ENCODE measurements around the gene LARP1B. TPM values are rescaled to one million over a fixed set of nuclear protein-coding genes. Genes with fewer than 3 reads are reported as not detected.
A peak's percentile ranks its signal among the peaks of the same experiment; 100 is the strongest.
"Not testable (repeated sequence)": the region's sequence is repeated elsewhere in the genome, so short reads cannot be mapped to it uniquely, and the experiment has no call there.

The LARP1B gene
- total and polyA plus RNA-seq, 7 donors: 14.4 to 30.3 (median 18.2) TPM

DNA sequence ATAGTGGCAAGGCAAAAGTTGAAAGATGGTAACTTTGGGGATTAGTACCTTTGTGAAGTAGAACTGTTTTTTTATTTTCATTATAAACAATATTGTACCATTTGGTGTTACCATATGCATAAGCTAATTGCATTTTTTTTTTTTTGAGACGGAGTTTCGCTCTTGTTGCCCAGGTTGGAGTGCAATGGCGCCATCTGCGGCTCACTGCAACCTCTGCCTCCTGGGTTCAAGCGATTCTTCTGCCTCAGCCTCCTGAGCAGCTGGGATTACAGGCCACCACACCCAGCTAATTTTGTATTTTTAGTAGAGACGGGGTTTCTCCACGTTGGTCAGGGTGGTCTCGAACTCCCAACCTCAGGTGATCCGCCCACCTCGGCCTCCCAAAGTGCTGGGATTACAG is 9.9 kb upstream of the LARP1B start:
- H3K27ac ChIP-seq; H3K27me3 ChIP-seq; H3K36me3 ChIP-seq; intact Hi-C loops (cut with DNase I); H3K4me3 ChIP-seq; DNase-seq; H3K9me3 ChIP-seq; H3K4me1 ChIP-seq: not testable (repeated sequence)
- WGBS, 2 donors: 65 to 88% methylated on average over 10 of the region's 10 CpGs

DNA sequence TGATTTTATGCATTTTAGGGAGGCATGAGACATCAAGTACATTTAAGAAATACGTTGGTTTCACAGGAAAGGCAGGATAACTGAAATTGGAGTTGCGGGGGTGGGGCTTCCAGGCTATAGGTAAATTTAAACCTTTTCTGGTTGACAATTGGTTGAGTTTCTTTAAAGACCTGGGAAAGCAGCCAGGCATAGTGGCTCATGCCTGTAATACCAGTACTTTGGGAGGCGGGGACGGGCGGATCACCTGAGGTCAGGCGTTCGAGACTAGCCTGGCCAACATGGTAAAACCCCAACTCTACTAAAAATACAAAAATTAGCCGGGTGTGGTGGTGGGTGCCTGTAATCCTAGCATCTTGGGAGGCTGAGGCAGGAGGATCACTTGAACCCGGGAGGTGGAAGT is 6.2 kb upstream of the LARP1B start:
- WGBS, 2 donors: 90 to 92% methylated on average over 9 of the region's 9 CpGs
- DNase-seq; H3K27ac ChIP-seq; H3K4me1 ChIP-seq; H3K27me3 ChIP-seq; H3K9me3 ChIP-seq; H3K4me3 ChIP-seq; intact Hi-C loops (cut with DNase I); H3K36me3 ChIP-seq: not testable (repeated sequence)

DNA sequence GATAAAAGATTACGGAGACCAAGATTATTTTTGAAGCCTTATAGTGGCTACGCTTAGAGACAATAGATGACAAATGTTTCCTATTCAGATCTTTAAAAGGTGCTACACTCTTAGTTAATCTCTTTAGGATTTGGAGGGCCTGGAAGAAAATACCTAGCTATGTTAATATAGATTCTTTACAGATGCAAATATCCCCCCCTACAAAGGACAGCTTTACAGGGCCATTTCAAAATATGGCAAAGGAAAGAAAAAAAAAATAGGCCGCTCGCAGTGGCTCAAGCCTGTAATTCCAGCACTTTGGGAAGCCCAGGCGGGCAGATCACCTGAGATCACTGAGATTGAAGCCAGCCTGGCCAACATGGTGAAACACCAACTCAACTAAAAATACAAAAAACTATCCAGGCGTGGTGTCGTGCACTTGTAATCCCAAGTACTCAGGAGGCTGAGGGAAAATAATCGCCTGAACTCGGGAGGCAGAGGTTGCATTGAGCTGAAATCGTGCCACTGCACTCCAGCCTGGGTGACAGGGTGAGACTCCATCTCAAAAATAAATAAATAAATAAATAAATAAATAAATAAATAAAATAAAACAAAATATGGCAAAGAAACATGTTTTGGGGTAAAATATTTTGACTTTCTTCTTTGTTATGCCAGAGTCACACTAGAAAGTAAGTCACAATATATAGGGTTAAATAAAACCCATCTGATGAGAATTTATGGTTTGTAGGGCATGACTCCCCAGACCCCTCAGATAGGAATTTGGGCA is 5.5 kb upstream of the LARP1B start:
- H3K9me3 ChIP-seq; DNase-seq; H3K4me3 ChIP-seq; intact Hi-C loops (cut with DNase I); H3K36me3 ChIP-seq; H3K27ac ChIP-seq; H3K27me3 ChIP-seq; H3K4me1 ChIP-seq: not testable (repeated sequence)
- WGBS, 2 donors: 97% methylated on average over 10 of the region's 10 CpGs

DNA sequence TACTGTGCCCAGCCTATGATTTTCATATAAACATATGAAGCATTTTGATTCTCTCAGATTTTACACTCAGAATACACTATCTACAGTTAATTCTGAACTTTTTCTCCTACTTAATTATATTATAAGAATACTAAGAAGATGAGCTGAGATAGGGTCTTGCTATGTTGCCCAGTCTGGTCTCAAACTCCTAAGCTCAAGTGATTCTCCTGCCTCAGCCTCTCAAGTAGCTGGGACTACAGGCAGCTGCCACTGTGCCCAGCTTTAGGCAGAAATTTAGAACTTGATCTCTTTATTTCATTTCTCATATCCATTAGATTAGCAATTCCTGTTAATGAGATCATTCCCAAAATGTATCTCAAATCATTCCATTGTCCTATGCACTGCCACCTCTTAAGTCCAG is 4.7 kb upstream of the LARP1B start:
- Histone ChIP-seq H3K27me3 (no peaks in the 10 kb centered on the region), H3K4me1 (peaks cover 0 to 9% (median 0%) of the 10 kb centered on the region in 4 donors), H3K27ac (no peak overlapping the region), H3K4me3 (no peak overlapping the region), H3K9me3 (no peaks in the 10 kb centered on the region), H3K36me3 (no peaks in the 10 kb centered on the region)
- TF ChIP-seq, protein P1, sequence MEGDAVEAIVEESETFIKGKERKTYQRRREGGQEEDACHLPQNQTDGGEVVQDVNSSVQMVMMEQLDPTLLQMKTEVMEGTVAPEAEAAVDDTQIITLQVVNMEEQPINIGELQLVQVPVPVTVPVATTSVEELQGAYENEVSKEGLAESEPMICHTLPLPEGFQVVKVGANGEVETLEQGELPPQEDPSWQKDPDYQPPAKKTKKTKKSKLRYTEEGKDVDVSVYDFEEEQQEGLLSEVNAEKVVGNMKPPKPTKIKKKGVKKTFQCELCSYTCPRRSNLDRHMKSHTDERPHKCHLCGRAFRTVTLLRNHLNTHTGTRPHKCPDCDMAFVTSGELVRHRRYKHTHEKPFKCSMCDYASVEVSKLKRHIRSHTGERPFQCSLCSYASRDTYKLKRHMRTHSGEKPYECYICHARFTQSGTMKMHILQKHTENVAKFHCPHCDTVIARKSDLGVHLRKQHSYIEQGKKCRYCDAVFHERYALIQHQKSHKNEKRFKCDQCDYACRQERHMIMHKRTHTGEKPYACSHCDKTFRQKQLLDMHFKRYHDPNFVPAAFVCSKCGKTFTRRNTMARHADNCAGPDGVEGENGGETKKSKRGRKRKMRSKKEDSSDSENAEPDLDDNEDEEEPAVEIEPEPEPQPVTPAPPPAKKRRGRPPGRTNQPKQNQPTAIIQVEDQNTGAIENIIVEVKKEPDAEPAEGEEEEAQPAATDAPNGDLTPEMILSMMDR (IDR thresholded peaks at IDR 0.05): no peak
- TF ChIP-seq EP300 (IDR thresholded peaks at IDR 0.05) (no peak), POLR2AphosphoS5 (IDR thresholded peaks at IDR 0.05) (no peak), POLR2A (IDR thresholded peaks at IDR 0.05) (no peak)
- DNase-seq: no peak
- intact Hi-C loops (cut with DNase I): no loop called here

DNA sequence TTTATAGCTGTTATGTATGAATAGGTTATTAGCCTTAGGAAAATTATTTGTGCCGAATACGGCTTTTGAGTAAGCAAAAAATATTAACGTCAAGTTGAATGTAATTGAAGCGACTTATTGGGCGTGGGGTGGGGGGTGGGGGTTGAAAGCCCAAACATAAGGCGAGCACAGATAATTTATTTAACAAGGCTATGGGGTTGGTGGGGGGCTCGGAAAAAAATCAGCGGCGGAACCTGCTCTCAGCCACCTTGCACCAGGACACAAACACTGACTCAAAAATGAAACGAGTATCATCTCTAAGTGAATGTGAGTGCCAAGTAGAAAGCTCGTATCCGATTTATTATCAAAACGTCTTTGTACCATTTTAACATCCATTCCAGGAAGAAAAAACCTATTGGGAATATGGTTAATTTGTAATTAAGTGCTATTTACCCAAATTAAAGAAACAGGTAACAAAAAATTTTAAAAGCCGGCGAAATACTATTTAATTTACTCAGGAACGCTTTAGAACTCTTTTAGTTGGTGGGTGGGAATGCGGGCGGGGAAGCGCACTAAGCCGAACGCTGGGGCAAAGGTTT is 902 bp upstream of the LARP1B start:
- no peaks in the 10 kb centered on the region for H3K36me3 ChIP-seq
- no peak for DNase-seq
- 6 to 24% methylated on average over 21 of the region's 21 CpGs for WGBS, 2 donors
- H3K27me3 ChIP-seq: no peaks in the 10 kb centered on the region
- H3K27ac ChIP-seq: peak overlapping the region; percentile 98
- peak overlapping the region; percentile 86 to 92 (median 88) for H3K4me3 ChIP-seq
- no peaks in the 10 kb centered on the region for H3K9me3 ChIP-seq
- intact Hi-C loops (cut with DNase I): loop anchor here (5.0 to 10.0 kb wide), 5 partner anchors 175 to 752 kb away; partner anchors contain the start of genes HSPA4L, PGRMC2 and PLK4
- TF ChIP-seq POLR2AphosphoS5 (IDR thresholded peaks at IDR 0.05): no peak
- no peak for TF ChIP-seq EP300 (IDR thresholded peaks at IDR 0.05)
- TF ChIP-seq POLR2A (IDR thresholded peaks at IDR 0.05): no peak
- TF ChIP-seq, protein P1 (IDR thresholded peaks at IDR 0.05): no peak
- peaks cover 0 to 28% (median 17%) of the 10 kb centered on the region in 4 donors for H3K4me1 ChIP-seq

DNA sequence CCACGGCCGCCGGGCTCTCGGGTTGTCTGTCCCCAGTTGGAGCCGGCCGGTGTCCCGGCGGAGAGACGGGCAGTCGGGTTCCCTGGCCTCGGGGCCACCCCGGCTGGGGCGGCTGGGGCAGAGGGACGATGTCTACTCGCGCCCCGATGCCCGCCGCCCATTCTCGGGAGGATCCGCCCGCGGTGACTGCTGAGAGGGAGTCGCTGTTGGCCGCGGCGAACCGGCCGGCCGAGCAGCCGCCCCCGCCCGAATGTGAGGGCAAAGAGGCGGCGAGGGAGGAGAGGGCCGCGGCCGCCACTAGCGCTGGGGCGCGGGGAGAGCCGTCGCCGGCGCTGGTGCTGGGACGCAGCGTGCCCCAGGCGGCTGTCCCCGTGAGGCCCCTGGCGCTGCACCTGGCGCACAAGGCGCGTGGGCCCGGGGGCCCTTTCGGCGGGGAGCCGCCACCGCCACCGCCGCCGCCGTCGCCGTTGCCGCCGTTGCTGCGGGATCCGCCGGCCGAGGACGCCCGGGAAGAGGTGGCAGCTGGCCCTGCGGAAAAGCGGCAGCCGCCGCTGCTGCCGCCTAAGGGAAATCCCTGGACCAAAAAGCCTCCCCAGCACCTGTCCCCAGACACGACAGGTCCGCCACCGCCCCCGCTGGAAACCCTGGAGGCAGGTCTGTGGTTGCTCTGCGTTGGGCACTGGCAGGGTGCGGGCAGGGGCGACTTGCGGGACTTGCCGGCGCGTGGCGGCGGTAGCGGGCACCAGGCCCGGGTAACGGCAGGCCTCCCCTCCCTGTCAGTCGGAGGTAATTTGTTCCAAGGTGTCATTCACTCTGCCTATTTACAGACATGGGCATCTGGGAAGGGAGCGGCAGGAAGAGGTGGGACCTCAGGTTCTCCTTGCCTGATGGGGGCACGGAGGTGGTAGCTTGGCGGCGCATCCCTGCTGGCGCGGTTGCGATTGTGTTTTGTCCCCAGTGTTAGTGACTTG is 739 bp downstream of the LARP1B start:
- intact Hi-C loops (cut with DNase I): loop anchor here (1.0 to 10.0 kb wide), 6 partner anchors 97 to 750 kb away; partner anchors contain the start of genes ABHD18, HSPA4L, MFSD8 and PGRMC2
- peak in 1 of 2 donors; percentile 58 for TF ChIP-seq POLR2A (IDR thresholded peaks at IDR 0.05)
- TF ChIP-seq, protein P1 (IDR thresholded peaks at IDR 0.05): no peak
- TF ChIP-seq EP300 (IDR thresholded peaks at IDR 0.05): no peak
- TF ChIP-seq POLR2AphosphoS5 (IDR thresholded peaks at IDR 0.05): peak in 3 of 4 donors; percentile 11 to 34 (median 32)
- peak overlapping the region; percentile 98 for H3K27ac ChIP-seq
- H3K27me3 ChIP-seq: no peaks in the 10 kb centered on the region
- WGBS, 2 donors: 0% methylated on average over 101 of the region's 101 CpGs
- H3K4me1 ChIP-seq: peaks cover 0 to 28% (median 17%) of the 10 kb centered on the region in 4 donors
- peak; percentile 73 for DNase-seq
- H3K36me3 ChIP-seq: no peaks in the 10 kb centered on the region
- peak overlapping the region; percentile 86 to 92 (median 88) for H3K4me3 ChIP-seq
- no peaks in the 10 kb centered on the region for H3K9me3 ChIP-seq

DNA sequence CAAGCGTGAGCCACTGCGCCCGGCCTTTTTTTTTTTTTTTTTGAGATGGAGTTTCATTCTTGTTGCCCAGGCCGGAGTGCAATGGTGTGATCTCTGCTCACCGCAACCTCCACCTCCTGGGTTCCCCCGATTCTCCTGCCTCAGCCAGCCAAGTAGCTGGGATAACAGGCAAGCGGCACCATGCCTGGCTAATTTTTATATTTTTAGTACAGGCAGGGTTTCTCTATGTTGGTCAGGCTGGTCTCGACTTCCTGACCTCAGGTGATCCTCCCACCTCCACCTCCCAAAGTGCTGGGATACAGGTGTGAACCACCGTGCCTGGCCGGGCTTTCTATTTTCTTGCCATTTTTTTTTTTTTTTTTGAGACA is 5.3 kb downstream of the LARP1B start:
- not testable (repeated sequence) for H3K27me3 ChIP-seq, H3K36me3 ChIP-seq, H3K9me3 ChIP-seq, DNase-seq, H3K4me3 ChIP-seq, H3K27ac ChIP-seq
- WGBS, 2 donors: 97% methylated on average over 10 of the region's 10 CpGs
- intact Hi-C loops (cut with DNase I): loop anchor here (10.0 kb wide), 1 partner anchor 182 kb away; the partner anchor contains the start of gene PLK4
- H3K4me1 ChIP-seq: peaks cover 0 to 19% (median 17%) of the 10 kb centered on the region in 4 donors

All from sigmoid colon (tissue), 7 donors.